DOHH2 (cell line): Measurements from ENCODE around the gene NAA38.

ENCODE experiments used
- CTCF ChIP-seq: fragments of 200-600 bp; sonication (generic); IDR thresholded peaks from one replicate; pipeline ENCODE4 v1.5.1; 2014; ENCODE audit warnings: antibody characterized with exemption, mild to moderate bottlenecking, low read depth, low read length; ENCODE audit not compliant: poor library complexity, severe bottlenecking
- EZH2phosphoT487 ChIP-seq: fragments of 200-600 bp; sonication (generic); IDR thresholded peaks from 2 replicates; pipeline ENCODE4 v1.6.1; 2017; ENCODE audit warnings: borderline replicate concordance, mild to moderate bottlenecking, antibody characterized with exemption, low read length, moderate library complexity, mixed read lengths

GRCh38 chr17:7835814-7836595 lies 21.4 kb downstream of the NAA38 start:
- TF ChIP-seq CTCF (no peak), EZH2phosphoT487 (no peak)
